ENCODE results near the gene SHFL. TPM values are rescaled to one million over a fixed set of nuclear protein-coding genes. Genes with fewer than 3 reads are reported as not detected.

The SHFL gene
- total and polyA plus RNA-seq, 2 of the 4 experiments (the other 2 are of a cell fraction) = 9.0 to 32.1 TPM

DNA sequence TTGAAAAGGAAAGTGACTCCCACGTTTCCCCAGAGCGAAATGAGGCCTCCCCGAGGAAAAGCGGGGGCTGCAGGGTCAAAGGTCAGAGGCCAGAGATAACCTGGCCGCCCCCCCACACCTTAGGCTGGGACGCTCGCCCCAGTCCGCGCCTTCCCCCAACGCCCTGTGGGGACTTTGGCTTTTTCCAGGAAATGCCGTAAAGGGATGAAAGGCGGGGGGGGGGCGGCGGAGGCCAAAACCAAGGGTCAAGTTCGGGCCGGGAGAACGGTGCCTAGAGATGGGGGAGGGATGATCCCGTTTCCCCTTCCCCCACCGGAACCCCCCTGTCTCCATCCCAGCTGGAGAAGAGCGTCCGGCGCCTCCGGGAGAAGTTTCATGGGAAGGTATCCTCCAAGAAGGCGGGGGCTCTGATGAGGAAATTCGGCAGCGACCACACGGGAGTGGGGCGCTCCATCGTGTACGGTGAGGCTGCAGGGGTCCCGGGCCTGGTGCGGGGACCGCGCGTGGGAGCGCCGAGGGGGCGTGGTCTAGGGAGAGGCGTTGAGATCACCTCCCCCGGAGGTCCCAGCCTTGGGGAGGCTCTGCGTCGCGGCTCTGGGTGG is 575 bp downstream of the SHFL start:
- no TSS peak for BruUV-seq (replicated peaks)
- no peak for DNase-seq
- Histone ChIP-seq H3K9ac (ENCODE audit: low read depth, low read length) (peak overlapping the region; percentile 76), H3K23ac (ENCODE audit: low read depth, low read length) (peak overlapping the region; percentile 29; the same call in 1 of the 2 replicates), H2BK120ac (ENCODE audit: low read depth, low read length) (no peak overlapping the region), H3K4me2 (ENCODE audit: low read depth, low read length) (peak overlapping the region; percentile 74), H2BK15ac (ENCODE audit: low read depth, low read length) (no peak overlapping the region), H2AK9ac (replicated peaks; ENCODE audit: low read depth, low read length, poor library complexity) (peak overlapping the region; percentile 96), H2BK5ac (ENCODE audit: low read depth, low read length, poor library complexity, severe bottlenecking) (no peak overlapping the region), H4K91ac (ENCODE audit: insufficient read depth, low read depth, low read length) (peak overlapping the region; percentile 66), H3K9me1 (ENCODE audit: insufficient read depth, low read length) (peaks cover 13% of the 10 kb centered on the region; the same call in 1 of the 2 replicates), H3K4me3 (ENCODE audit: insufficient read depth, low read depth, low read length) (peak overlapping the region; percentile 86), H2AK5ac (ENCODE audit: low read depth, low read length) (peak overlapping the region; percentile 73; the same call in 1 of the 2 replicates), H3K79me1 (ENCODE audit: low read depth in 1 of 2, low read length in 2 of 2) (peaks cover 3 to 24% of the 10 kb centered on the region in 2 experiments; a peak in 3 of 4 replicates), H2BK20ac (ENCODE audit: low read depth, low read length) (no peak overlapping the region), H3K9me3 (ENCODE audit: control insufficient read depth, insufficient read depth, low read length) (no peaks in the 10 kb centered on the region), H3K56ac (ENCODE audit: extremely low read depth, insufficient read depth, low read length) (no peak overlapping the region; the same call in 1 of the 2 replicates), H3K27ac (ENCODE audit: insufficient read depth, low read length) (peak overlapping the region; percentile 19), H2AFZ (replicated peaks; ENCODE audit: low read length, poor library complexity) (peak overlapping the region; percentile 98), H4K8ac (ENCODE audit: low read depth in 2 of 2, low read length in 2 of 2) (peak overlapping the region; percentile 89 to 99; a peak in 3 of 4 replicates), H3K14ac (replicated peaks; ENCODE audit: low read depth, low read length) (peak overlapping the region; percentile 27), H3K27me3 (ENCODE audit: control insufficient read depth, insufficient read depth, low read length) (no peaks in the 10 kb centered on the region), H4K20me1 (ENCODE audit: insufficient read depth, low read length) (no peaks in the 10 kb centered on the region), H3K36me3 (ENCODE audit: control insufficient read depth, insufficient read depth, low read length) (peaks cover 19% of the 10 kb centered on the region; the same call in 1 of the 2 replicates), H3K4ac (ENCODE audit: low read depth, low read length) (peak overlapping the region; percentile 18), H3K4me1 (ENCODE audit: control insufficient read depth, insufficient read depth, low read length) (no peaks in the 10 kb centered on the region), H4K5ac (ENCODE audit: low read depth, low read length) (peak overlapping the region; percentile 21), H3K18ac (ENCODE audit: low read depth, low read length) (peak overlapping the region; percentile 39; the same call in 1 of the 2 replicates)
- 15% methylated on average over 8 of the region's 43 CpGs; no CpG with 5 or more reads in 1 of the 2 experiments for WGBS, 2 experiments (ENCODE audit: extremely low coverage in 2 of 2, insufficient read length in 1 of 2)
- dilution Hi-C loops (cut with HindIII; ENCODE audit: low sequenced_read_pairs, unreplicated experiment) (no loop called here), intact Hi-C loops (cut with micrococcal nuclease) (no loop called here), in situ Hi-C loops (cut with MboI; ENCODE audit: low sequenced_read_pairs) (no loop called here)
- ChIA-PET POLR2A (ENCODE audit: unreplicated experiment) (no interaction called here), CTCF (no interaction called here)
- peak; percentile 13 for ATAC-seq (ENCODE audit: low read depth)
- no peak for TF ChIP-seq CEBPB (IDR thresholded peaks at IDR 0.05; ENCODE audit: low read depth, low read length)
- TF ChIP-seq RAD21 (IDR thresholded peaks at IDR 0.05; ENCODE audit: low read length) = no peak
- no peak for TF ChIP-seq FOS (IDR thresholded peaks at IDR 0.05; ENCODE audit: low read depth, low read length)
- no peak for TF ChIP-seq MAFK (IDR thresholded peaks at IDR 0.05; ENCODE audit: low read depth, low read length)
- no peak for TF ChIP-seq SMC3 (IDR thresholded peaks at IDR 0.05; ENCODE audit: low read depth, low read length)
- TF ChIP-seq, protein P1, sequence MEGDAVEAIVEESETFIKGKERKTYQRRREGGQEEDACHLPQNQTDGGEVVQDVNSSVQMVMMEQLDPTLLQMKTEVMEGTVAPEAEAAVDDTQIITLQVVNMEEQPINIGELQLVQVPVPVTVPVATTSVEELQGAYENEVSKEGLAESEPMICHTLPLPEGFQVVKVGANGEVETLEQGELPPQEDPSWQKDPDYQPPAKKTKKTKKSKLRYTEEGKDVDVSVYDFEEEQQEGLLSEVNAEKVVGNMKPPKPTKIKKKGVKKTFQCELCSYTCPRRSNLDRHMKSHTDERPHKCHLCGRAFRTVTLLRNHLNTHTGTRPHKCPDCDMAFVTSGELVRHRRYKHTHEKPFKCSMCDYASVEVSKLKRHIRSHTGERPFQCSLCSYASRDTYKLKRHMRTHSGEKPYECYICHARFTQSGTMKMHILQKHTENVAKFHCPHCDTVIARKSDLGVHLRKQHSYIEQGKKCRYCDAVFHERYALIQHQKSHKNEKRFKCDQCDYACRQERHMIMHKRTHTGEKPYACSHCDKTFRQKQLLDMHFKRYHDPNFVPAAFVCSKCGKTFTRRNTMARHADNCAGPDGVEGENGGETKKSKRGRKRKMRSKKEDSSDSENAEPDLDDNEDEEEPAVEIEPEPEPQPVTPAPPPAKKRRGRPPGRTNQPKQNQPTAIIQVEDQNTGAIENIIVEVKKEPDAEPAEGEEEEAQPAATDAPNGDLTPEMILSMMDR (conservative IDR thresholded peaks at IDR 0.05; ENCODE audit: low read depth, low read length) = no peak
- no peak for TF ChIP-seq CHD1 (IDR thresholded peaks at IDR 0.05; ENCODE audit: low read depth, low read length)
- TF ChIP-seq POLR2A (IDR thresholded peaks at IDR 0.05; ENCODE audit: low read depth, low read length) = no peak
- TF ChIP-seq BHLHE40 (IDR thresholded peaks at IDR 0.05; ENCODE audit: low read depth, low read length) = no peak
- no peak for TF ChIP-seq NFE2L2 (IDR thresholded peaks at IDR 0.05; ENCODE audit: low read depth, low read length)
- TF ChIP-seq RFX5 (IDR thresholded peaks at IDR 0.05; ENCODE audit: low read depth, low read length) = no peak
- TF ChIP-seq MAZ (IDR thresholded peaks at IDR 0.05; ENCODE audit: borderline replicate concordance, low read depth, low read length) = no peak
- TF ChIP-seq, protein P2, sequence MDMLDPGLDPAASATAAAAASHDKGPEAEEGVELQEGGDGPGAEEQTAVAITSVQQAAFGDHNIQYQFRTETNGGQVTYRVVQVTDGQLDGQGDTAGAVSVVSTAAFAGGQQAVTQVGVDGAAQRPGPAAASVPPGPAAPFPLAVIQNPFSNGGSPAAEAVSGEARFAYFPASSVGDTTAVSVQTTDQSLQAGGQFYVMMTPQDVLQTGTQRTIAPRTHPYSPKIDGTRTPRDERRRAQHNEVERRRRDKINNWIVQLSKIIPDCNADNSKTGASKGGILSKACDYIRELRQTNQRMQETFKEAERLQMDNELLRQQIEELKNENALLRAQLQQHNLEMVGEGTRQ (IDR thresholded peaks at IDR 0.05; ENCODE audit: low read depth, low read length) = no peak
- TF ChIP-seq RCOR1 (IDR thresholded peaks at IDR 0.05; ENCODE audit: insufficient replicate concordance, low read length) = no peak
- no peak for TF ChIP-seq MXI1 (IDR thresholded peaks at IDR 0.05; ENCODE audit: borderline replicate concordance, low read depth, low read length)

All from IMR-90 (cell line).